A673 (cell line): ENCODE measurements around the gene TTC7B. TPM values are rescaled to one million over a fixed set of nuclear protein-coding genes. Genes with fewer than 3 reads are reported as not detected.

ENCODE experiments used
- BruUV-seq: library from RNA; stranded (reverse); fragments of 400-500 nt; replicated peaks from 2 replicates; lab custom pipeline; 2021; lab: Mats Ljungman, UMichigan
- CTCF ChIA-PET: fragments of 300-600 bp; sonication (Branson Sonifier 250); formaldehyde crosslinking; loops from one replicate; lab custom pipeline; 2022; ENCODE audit warnings: antibody characterized with exemption; lab: Charles Lee
- POLR2A ChIA-PET: fragments of 300-600 bp; sonication (Branson Sonifier 250); formaldehyde crosslinking; loops from one replicate; lab custom pipeline; 2022; ENCODE audit warnings: antibody characterized with exemption; ENCODE audit not compliant: low non-redundant PET; lab: Charles Lee
- DNase-seq: peaks from one replicate; pipeline ENCODE4 v3.0.0-alpha.2; 2015; ENCODE audit warnings: low spot score
- H3K27ac ChIP-seq: fragments of 200-600 bp; sonication (generic); 2 replicates; pipeline ENCODE4 v1.5.1; 2016; ENCODE audit warnings: mixed run types, low read depth, mild to moderate bottlenecking, mixed read lengths, antibody characterized with exemption, low read length; ENCODE audit not compliant: poor library complexity, severe bottlenecking
- H3K27me3 ChIP-seq: fragments of 200-600 bp; sonication (generic); replicated peaks from 2 replicates; pipeline ENCODE4 v1.6.1; 2017; ENCODE audit warnings: mixed run types, low read depth, mild to moderate bottlenecking, mixed read lengths, antibody characterized with exemption, low read length; ENCODE audit not compliant: insufficient read depth, poor library complexity
- H3K36me3 ChIP-seq: fragments of 200-600 bp; sonication (generic); 2 replicates; pipeline ENCODE4 v1.6.1; 2016; ENCODE audit warnings: mixed run types, mild to moderate bottlenecking, mixed read lengths, antibody characterized with exemption, low read length; ENCODE audit not compliant: insufficient read depth, poor library complexity, severe bottlenecking
- H3K4me1 ChIP-seq: fragments of 200-600 bp; sonication (generic); 2 replicates; pipeline ENCODE4 v1.6.1; 2017; ENCODE audit warnings: mixed run types, mild to moderate bottlenecking, mixed read lengths, antibody characterized with exemption, low read length; ENCODE audit not compliant: insufficient read depth, poor library complexity, severe bottlenecking
- H3K4me3 ChIP-seq: fragments of 200-600 bp; sonication (generic); 2 replicates; pipeline ENCODE4 v1.5.1; 2016; ENCODE audit warnings: low read depth, mixed run types, mild to moderate bottlenecking, mixed read lengths, low read length; ENCODE audit not compliant: poor library complexity, severe bottlenecking
- H3K9me3 ChIP-seq: fragments of 200-600 bp; sonication (generic); 2 replicates; pipeline ENCODE4 v1.6.1; 2016; ENCODE audit warnings: mixed run types, low read depth, mild to moderate bottlenecking, mixed read lengths, antibody characterized with exemption, low read length; ENCODE audit not compliant: poor library complexity, severe bottlenecking
- EZH2 ChIP-seq: fragments of 200-600 bp; sonication (generic); IDR thresholded peaks from 2 replicates; pipeline ENCODE4 v1.6.1; 2017; ENCODE audit warnings: borderline replicate concordance, low read depth, mild to moderate bottlenecking, mixed read lengths, antibody characterized with exemption, low read length; ENCODE audit not compliant: poor library complexity, severe bottlenecking
- intact Hi-C: fragments of 100-400 bp; cut with micrococcal nuclease; formaldehyde crosslinking; loops from one replicate; pipeline ENCODE4 v1.10.0; 2022; ENCODE audit not compliant: unreplicated experiment
- total RNA-seq: library from RNA; stranded (reverse); gene quantifications from 2 replicates; pipeline ENCODE4 v1.2.3, GENCODE V29; 2021
- TF ChIP-seq, protein P1 (sequence below): fragments of 300-800, 200-600 bp; sonication (generic); conservative IDR thresholded peaks from 2 replicates; pipeline ENCODE4 v1.5.1; 2017; ENCODE audit warnings: low read depth, mild to moderate bottlenecking, antibody characterized with exemption, low read length, moderate library complexity, mixed read lengths

TTC7B gene
- total RNA-seq, 1 experiment from 2014 or later, result 39.2 TPM

DNA sequence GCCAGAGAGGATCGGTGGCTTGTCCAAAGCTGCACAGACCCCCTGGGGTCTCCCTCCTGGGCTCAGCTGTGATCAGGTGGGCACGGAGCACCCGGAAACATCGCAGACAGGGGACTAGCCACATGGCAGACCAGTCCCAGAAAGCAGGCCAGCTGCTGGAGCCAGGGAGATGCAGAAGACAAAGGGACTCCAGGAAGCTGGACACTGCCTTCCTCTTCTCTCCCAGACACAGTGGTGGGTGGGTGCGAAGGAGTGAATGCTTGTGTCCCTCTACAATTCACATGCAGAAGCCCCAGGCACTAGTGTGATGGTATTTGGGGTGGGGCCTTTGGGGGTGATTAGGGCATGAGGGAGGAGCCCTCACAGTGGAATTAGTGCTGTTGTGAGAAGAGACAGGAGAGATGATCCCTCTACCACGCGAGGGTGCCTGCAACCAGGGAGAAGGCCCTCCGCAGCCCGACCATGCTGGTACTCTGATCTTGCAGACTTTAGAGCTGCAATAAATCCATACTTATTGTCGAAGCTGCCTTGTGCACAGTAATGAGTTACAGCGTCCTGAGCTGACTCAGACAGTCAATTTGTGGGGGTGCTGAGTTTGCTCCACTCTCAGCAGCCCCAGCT lies 324.2 kb downstream of the TTC7B start:
- no peak for DNase-seq

DNA sequence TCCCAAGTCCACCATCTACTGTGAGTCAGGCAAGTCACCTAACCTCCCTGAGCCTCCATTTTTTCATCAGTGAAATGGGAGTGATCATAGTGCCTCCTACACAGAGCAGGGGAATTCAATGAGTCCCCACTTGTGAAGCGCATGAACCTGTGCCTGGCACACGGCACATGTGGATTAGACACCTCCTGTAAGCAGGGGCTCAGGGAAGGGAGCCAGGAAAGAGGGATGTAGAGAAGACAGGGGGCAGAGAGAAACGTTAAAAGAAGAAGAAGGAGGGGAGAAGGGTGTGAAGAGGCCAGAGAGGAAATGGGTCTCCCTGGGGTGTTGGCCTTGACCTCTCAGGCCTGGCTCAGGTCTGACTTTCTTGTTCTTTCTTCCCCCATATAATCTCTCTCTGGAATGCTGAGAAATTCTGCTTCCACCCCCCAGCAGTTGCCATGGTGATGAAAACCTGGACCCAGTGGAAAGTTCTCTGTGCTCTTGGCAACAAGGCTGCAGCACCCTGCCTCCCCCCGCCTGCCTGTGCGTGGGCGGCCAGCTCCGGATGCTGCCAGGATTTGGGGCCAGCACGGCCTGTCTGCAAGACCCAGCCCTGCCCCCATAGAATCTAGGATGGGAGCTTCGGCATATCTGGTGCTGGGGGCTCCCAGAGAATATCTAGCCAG lies 324.9 kb downstream of the TTC7B start:
- intact Hi-C loops, result no loop called here
- Histone ChIP-seq H3K27ac (no peak overlapping the region), H3K4me1 (peaks cover 19% of the 10 kb centered on the region), H3K4me3 (no peak overlapping the region), H3K27me3 (no peaks in the 10 kb centered on the region), H3K9me3 (no peaks in the 10 kb centered on the region), H3K36me3 (no peaks in the 10 kb centered on the region)
- no TSS peak for BruUV-seq
- ChIA-PET POLR2A (no interaction called here), CTCF (no interaction called here)
- peak; percentile 79 for DNase-seq
- TF ChIP-seq, protein P1, sequence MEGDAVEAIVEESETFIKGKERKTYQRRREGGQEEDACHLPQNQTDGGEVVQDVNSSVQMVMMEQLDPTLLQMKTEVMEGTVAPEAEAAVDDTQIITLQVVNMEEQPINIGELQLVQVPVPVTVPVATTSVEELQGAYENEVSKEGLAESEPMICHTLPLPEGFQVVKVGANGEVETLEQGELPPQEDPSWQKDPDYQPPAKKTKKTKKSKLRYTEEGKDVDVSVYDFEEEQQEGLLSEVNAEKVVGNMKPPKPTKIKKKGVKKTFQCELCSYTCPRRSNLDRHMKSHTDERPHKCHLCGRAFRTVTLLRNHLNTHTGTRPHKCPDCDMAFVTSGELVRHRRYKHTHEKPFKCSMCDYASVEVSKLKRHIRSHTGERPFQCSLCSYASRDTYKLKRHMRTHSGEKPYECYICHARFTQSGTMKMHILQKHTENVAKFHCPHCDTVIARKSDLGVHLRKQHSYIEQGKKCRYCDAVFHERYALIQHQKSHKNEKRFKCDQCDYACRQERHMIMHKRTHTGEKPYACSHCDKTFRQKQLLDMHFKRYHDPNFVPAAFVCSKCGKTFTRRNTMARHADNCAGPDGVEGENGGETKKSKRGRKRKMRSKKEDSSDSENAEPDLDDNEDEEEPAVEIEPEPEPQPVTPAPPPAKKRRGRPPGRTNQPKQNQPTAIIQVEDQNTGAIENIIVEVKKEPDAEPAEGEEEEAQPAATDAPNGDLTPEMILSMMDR, result no peak
- no peak for TF ChIP-seq EZH2

More for the DNA sequence above, 324.2 kb downstream of the TTC7B start:
- Histone ChIP-seq H3K4me3 (no peak overlapping the region), H3K4me1 (peaks cover 17% of the 10 kb centered on the region), H3K9me3 (no peaks in the 10 kb centered on the region), H3K27ac (no peak overlapping the region), H3K27me3 (no peaks in the 10 kb centered on the region), H3K36me3 (no peaks in the 10 kb centered on the region)
- ChIA-PET POLR2A (no interaction called here), CTCF (interaction anchor here (0.5 kb wide), 1 partner anchor 434 kb away, joined by 6 read pairs; no protein-coding TSS in a partner anchor)
- intact Hi-C loops, result no loop called here
- BruUV-seq, result no TSS peak
- TF ChIP-seq, protein P1, result no peak
- TF ChIP-seq EZH2, result no peak

GRCh38 chr14:90490720-90491050 lies 325.5 kb downstream of the TTC7B start:
- intact Hi-C loops, result no loop called here
- Histone ChIP-seq H3K27me3 (no peaks in the 10 kb centered on the region), H3K36me3 (no peaks in the 10 kb centered on the region), H3K4me3 (no peak overlapping the region), H3K4me1 (peaks cover 19% of the 10 kb centered on the region), H3K9me3 (no peaks in the 10 kb centered on the region), H3K27ac (no peak overlapping the region)
- no TSS peak for BruUV-seq
- TF ChIP-seq EZH2, result no peak
- TF ChIP-seq, protein P1, result no peak
- POLR2A ChIA-PET, result no interaction called here
- no peak for DNase-seq
- CTCF ChIA-PET, result no interaction called here
